Measurements from ENCODE around the gene KLC4. TPM values are rescaled to one million over a fixed set of nuclear protein-coding genes. Genes with fewer than 3 reads are reported as not detected.
A peak's percentile ranks its signal among the peaks of the same experiment; 100 is the strongest.

The KLC4 gene
- total and polyA plus RNA-seq, 12 donors = 17.9 to 43.7 (median 28.3) TPM

- peak in 1 of 2 donors; percentile 29 for DNase-seq
- Histone ChIP-seq H3K27ac (peak overlapping the region; percentile 61 to 90 (median 87)), H3K4me1 (peaks cover 10 to 76% (median 58%) of the 10 kb centered on the region in 9 donors), H3K4me3 (peak overlapping the region in 8 of 10 donors; percentile 12 to 77 (median 73)), H3K36me3 (peaks cover 0 to 56% (median 16%) of the 10 kb centered on the region in 9 donors), H3K27me3 (no peaks in the 10 kb centered on the region), H3K9me3 (no peaks in the 10 kb centered on the region)
- no peak for TF ChIP-seq CTCF (IDR thresholded peaks at IDR 0.05)
- peak in 4 of 8 donors; percentile 6 to 25 (median 20) for ATAC-seq
- WGBS, 2 donors = 43 to 57% methylated on average over 7 of the region's 7 CpGs
- intact Hi-C loops (cut with DNase I) = loop anchor here in 3 of 10 donors (5.0 kb wide), 2 partner anchors 36 to 39 kb away; partner anchors contain the start of genes CUL7 (in 2 of the 3) and PEX6 (in 1 of the 3)
Observed at GRCh38 chr6:43016176-43016942, 43.1 kb upstream of the KLC4 start.

- TF ChIP-seq CTCF (IDR thresholded peaks at IDR 0.05) = no peak
- intact Hi-C loops (cut with DNase I) = loop anchor here in 3 of 10 donors (5.0 kb wide), 2 partner anchors 35 to 40 kb away; partner anchors contain the start of genes CUL7 (in 2 of the 3) and PEX6 (in 1 of the 3)
- Histone ChIP-seq H3K36me3 (peaks cover 0 to 50% (median 15%) of the 10 kb centered on the region in 9 donors), H3K4me3 (peak overlapping the region in 7 of 10 donors; percentile 12 to 77 (median 34)), H3K27ac (peak overlapping the region; percentile 61 to 90 (median 87)), H3K27me3 (no peaks in the 10 kb centered on the region), H3K4me1 (peaks cover 10 to 76% (median 58%) of the 10 kb centered on the region in 9 donors), H3K9me3 (no peaks in the 10 kb centered on the region)
- WGBS, 2 donors = 50 to 69% methylated on average over 12 of the region's 12 CpGs
- ATAC-seq = peak in 2 of 8 donors; percentile 1 to 11
- DNase-seq = peak; percentile 23 to 37
Observed at GRCh38 chr6:43016943-43017334, 42.5 kb upstream of the KLC4 start.

GRCh38 chr6:43019152-43019551, 40.3 kb upstream of the KLC4 start:
- ATAC-seq (no peak), DNase-seq (no peak)
- Histone ChIP-seq H3K27me3 (no peaks in the 10 kb centered on the region), H3K4me3 (no peak overlapping the region), H3K4me1 (peaks cover 15 to 83% (median 62%) of the 10 kb centered on the region in 9 donors), H3K36me3 (peaks cover 0 to 54% (median 15%) of the 10 kb centered on the region in 9 donors), H3K9me3 (no peaks in the 10 kb centered on the region), H3K27ac (no peak overlapping the region)
- 93% methylated on average over 2 of the region's 2 CpGs for WGBS, 2 donors
- intact Hi-C loops (cut with DNase I) = loop anchor here in 3 of 10 donors (5.0 kb wide), 2 partner anchors 33 to 42 kb away; partner anchors contain the start of genes CUL7 (in 2 of the 3) and PEX6 (in 1 of the 3)
- no peak for TF ChIP-seq CTCF (IDR thresholded peaks at IDR 0.05)

GRCh38 chr6:43020052-43020705, 39.3 kb upstream of the KLC4 start:
- peaks cover 0 to 64% (median 22%) of the 10 kb centered on the region in 9 donors for H3K36me3 ChIP-seq
- intact Hi-C loops (cut with DNase I) = loop anchor here in 1 of 10 donors (5.0 kb wide), 1 partner anchor 37 kb away; the partner anchor contains the start of genes KLC4 and MRPL2
- DNase-seq (no peak), ATAC-seq (no peak)
- H3K4me3 ChIP-seq = no peak overlapping the region
- H3K27me3 ChIP-seq = no peaks in the 10 kb centered on the region
- H3K4me1 ChIP-seq = peaks cover 14 to 80% (median 58%) of the 10 kb centered on the region in 9 donors
- H3K9me3 ChIP-seq = no peaks in the 10 kb centered on the region
- no peak for TF ChIP-seq CTCF (IDR thresholded peaks at IDR 0.05)
- 92 to 93% methylated on average over 3 of the region's 3 CpGs for WGBS, 2 donors
- peak overlapping the region in 3 of 10 donors; percentile 92 to 97 (median 95) for H3K27ac ChIP-seq

Data from heart right ventricle (tissue), 16 donors.